IPS-NIHi7 (cell line): ENCODE data around the gene ABCC10.
"Not testable (repeated sequence)": the region's sequence is repeated elsewhere in the genome, so short reads cannot be mapped to it uniquely, and the experiment has no call there.

Experiments used
- DNase-seq: peaks from one replicate; pipeline ENCODE4 v3.0.0; 2012; ENCODE audit warnings: mixed read lengths; ENCODE audit errors: extremely low spot score

Gene ABCC10

GRCh38 chr6:43412541-43412940 lies 14.8 kb upstream of the ABCC10 start:
- no peak for DNase-seq

DNA sequence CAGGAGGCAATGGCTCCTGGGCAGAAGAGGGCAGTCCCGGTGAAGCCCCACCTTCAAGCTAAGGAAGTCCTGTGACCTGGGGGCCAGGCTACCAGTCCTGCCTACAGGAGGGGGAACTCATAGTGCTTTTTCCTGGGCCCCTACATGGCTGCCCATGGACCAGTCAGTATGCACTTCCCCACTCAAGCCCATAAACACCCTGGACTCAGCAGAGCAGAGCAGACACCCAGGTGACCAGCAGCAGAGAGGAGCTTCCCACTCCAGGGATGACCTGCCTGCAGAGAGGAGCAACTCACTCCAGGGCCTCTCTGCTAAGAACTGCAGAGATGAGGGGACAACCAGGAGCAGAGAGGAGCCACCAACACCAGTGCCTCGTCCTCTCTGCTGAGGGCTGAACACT lies 14.3 kb upstream of the ABCC10 start:
- DNase-seq = no peak

GRCh38 chr6:43415275-43415674 lies 12.1 kb upstream of the ABCC10 start:
- DNase-seq = not testable (repeated sequence)

DNA sequence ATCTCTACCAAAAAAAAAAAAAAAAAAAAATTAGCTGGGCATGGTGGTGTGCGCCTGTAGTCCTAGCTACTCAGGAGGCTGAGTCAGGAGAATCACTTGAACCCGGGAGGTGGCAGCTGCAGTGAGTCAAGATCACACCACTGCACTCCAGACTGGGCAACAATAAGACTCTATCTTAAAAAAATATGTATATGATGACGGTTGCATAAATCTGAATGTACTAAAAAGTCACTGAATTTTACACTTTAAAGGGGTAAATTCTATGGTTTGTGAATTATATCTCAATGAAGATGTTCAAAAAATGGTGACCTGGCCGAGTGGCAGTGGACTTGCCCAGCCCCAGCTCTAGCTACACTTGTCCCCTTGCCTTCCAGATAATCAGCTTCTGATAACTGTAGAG lies 10.4 kb upstream of the ABCC10 start:
- no peak for DNase-seq

- no peak for DNase-seq
Observed at GRCh38 chr6:43420012-43420709, 7.2 kb upstream of the ABCC10 start.

- DNase-seq = no peak
Observed at GRCh38 chr6:43421831-43422230, 5.5 kb upstream of the ABCC10 start.

DNA sequence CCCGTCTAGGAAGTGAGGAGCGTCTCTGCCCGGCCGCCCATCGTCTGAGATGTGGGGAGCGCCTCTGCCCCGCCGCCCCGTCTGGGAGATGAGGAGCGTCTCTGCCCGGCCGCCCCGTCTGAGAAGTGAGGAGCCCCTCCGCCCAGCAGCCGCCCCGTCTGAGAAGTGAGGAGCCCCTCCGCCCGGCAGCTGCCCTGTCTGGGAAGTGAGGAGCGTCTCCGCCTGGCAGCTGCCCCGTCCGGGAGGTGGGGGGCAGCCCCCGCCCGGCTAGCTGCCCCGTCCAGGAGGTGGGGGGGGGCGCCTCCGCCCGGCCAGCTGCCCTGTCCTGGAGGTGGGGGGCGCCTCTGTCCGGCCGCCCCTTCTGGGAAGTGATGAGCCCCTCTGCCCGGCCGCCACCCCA lies 2.3 kb upstream of the ABCC10 start:
- DNase-seq = not testable (repeated sequence)

DNA sequence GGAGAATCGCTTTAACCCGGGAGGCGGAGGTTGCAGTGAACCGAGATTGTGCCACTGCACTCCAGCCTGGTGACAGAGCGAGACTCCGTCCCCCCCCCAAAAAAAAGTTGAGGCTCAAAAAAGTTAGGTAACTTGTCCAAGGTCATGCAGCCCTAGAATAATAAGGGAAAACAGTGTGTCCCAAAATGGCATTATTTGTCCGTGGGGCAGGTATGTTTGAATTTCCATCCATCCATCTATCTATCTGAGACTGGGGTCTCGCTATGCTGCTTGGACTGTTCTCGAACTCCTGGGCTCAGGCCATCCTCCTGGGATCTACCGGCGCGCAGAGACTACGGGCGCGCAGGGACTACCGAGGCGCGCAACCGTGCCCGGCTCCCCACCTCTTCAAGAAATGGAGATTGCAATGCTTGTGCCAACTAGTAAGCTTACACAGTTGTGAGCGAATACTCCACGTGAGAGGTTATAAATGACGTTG lies 374 bp upstream of the ABCC10 start:
- DNase-seq = no peak

DNA sequence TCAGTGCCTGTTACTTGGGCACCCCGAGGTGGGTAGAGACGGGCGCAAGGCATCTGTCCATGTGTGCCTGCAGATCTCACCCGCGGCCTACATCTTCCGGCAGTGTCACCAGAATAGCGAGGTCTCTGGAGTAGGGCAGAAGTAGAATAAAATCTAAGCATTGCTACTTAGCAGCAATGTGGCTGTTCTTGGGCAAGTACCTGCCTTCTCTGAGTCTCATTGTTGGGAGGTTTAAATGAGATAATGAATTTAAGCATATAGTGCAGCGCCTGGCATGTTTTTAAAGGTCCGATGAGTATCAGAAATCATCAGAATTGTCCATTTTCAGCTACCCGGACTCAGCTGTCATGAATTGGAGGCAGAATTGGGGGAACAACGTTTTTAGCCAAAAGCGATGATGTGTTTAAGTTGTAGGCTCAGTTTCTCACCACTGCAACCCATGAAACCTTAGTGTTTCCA lies 800 bp downstream of the ABCC10 start:
- no peak for DNase-seq

DNA sequence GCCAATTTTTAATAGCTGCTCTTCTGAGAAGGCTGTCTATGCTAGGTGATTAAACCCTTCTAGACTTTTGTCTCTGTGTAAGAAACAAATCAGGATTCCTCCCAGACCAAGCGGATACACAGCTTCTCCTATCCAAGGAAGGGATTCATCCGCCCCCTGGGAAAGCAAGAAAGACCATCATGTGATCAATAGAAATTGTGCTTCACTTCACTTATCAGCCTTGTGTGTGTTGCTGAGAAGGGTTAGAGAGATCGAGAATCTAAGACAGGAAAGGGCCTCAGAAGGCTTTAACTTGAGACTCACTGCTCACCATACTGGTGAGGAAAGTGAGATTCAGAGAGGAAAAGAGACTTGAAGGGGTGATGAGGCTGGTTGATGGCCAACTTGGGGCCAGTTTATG lies 1.5 kb downstream of the ABCC10 start:
- no peak for DNase-seq

DNA sequence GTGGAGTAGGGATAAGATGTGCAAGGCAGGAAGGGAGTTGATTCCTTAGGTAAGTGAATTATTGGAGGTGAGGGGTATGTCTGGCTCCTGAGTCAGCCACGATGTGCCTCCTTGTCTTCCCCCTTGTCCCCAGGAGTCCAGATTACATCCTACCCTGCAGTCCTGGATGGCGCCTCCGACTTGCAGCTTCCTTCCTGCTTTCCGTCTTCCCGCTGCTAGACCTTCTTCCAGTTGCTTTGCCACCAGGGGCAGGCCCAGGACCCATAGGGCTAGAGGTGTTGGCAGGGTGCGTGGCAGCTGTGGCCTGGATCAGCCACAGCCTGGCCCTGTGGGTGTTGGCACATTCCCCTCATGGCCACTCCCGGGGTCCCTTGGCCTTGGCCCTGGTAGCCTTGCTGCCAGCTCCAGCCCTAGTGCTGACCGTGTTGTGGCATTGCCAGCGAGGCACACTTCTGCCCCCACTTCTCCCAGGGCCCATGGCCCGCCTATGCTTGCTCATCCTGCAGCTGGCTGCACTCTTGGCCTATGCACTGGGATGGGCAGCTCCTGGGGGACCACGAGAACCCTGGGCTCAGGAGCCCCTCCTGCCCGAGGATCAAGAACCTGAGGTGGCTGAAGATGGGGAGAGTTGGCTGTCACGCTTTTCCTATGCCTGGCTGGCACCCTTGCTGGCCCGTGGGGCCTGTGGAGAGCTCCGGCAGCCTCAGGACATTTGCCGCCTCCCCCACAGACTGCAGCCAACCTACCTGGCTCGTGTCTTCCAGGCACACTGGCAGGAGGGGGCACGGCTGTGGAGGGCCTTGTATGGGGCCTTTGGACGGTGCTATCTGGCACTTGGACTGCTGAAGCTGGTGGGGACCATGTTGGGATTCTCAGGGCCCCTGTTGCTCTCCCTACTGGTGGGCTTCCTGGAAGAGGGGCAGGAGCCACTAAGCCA lies 4.9 kb downstream of the ABCC10 start:
- no peak for DNase-seq

DNA sequence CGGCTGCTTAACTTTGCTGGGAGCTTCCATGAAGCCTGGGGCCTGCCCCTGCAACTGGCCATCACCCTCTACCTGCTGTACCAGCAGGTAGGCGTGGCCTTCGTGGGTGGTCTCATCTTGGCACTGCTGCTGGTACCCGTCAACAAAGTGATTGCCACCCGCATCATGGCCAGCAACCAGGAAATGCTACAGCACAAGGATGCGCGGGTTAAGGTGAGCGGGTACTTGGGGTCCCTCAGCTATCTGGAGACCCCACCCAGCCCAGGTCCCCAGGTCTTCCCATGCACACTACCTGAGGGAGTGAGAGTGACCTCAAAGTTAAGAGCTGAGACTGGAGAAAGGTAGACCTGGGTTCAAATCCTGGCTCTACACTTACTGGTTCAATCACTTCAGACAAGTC lies 5.8 kb downstream of the ABCC10 start:
- DNase-seq = no peak

DNA sequence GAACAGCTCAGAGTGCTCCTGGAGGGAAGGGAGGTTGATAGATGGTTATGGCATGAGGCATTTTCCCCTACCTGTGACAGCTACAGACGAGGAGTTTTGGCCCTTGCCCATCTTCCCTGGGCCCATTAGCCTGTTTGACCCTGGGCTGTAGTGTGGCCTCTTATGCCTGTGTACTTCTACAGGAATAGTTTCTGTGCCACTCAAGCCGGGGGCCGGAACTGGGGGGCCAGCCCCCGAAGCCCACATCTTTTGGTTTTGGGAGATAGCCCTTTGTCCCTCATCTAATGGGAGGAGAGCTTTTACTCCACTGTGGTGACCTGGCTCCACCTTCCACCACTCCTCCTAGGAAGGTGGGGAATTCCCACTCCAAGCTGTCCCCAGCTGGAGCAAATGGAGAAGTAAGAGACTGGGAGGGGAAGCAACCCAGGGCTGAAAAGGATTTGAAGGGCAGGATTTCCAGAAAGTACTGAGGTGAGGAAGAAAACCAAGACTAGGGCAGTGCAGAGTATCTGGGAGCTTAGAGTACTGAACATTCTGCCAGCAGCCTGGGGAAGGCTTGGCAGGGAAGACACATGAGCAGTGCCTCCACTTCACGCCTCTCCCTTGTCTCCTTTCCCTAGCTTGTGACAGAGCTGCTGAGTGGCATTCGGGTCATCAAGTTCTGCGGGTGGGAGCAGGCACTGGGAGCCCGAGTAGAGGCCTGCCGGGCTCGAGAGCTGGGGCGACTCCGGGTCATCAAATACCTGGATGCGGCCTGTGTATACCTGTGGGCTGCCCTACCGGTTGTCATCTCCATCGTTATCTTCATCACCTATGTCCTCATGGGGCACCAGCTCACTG lies 6.9 kb downstream of the ABCC10 start:
- DNase-seq = no peak

GRCh38 chr6:43434943-43435342 lies 7.6 kb downstream of the ABCC10 start:
- no peak for DNase-seq

- DNase-seq = no peak
Observed at GRCh38 chr6:43435682-43436437, 8.5 kb downstream of the ABCC10 start.

- DNase-seq = no peak
Observed at GRCh38 chr6:43436577-43437282, 9.4 kb downstream of the ABCC10 start.

DNA sequence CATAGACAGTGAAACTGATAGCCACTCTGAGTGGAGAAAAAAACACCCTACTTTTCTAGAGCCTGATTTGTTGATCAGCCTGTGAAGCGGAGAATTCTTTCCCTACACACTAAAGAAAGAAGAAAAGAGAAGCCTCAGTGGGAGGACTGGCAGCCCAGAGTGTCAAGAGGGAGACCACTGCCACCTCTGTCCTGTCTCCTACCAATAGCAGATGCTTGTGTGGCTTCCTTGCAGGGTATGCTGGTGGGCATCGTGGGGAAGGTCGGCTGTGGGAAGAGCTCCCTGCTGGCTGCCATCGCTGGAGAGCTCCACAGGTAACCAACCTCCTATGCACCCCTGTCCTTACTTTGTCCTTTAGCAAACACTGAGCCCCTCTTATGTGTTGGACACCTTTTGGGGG lies 10.4 kb downstream of the ABCC10 start:
- DNase-seq = no peak

- no peak for DNase-seq
Observed at GRCh38 chr6:43442935-43443334, 15.6 kb downstream of the ABCC10 start.

DNA sequence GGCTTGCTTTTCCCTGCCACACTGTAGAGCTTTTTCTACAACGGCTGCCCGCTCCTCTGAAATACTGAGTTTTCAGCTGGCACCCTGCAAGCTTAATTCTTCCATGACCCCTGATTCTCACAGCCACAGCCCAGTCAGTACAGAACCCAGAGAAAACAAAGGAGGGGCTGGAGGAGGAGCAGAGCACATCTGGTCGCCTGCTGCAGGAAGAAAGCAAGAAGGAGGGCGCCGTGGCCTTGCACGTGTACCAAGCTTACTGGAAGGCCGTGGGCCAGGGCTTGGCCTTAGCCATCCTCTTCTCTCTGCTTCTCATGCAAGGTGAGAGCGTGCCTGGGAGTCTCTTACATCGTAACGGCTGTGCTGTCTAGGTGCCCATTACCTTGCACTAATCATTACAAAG lies 16.7 kb downstream of the ABCC10 start:
- no peak for DNase-seq

GRCh38 chr6:43444582-43444981 lies 17.2 kb downstream of the ABCC10 start:
- no peak for DNase-seq

DNA sequence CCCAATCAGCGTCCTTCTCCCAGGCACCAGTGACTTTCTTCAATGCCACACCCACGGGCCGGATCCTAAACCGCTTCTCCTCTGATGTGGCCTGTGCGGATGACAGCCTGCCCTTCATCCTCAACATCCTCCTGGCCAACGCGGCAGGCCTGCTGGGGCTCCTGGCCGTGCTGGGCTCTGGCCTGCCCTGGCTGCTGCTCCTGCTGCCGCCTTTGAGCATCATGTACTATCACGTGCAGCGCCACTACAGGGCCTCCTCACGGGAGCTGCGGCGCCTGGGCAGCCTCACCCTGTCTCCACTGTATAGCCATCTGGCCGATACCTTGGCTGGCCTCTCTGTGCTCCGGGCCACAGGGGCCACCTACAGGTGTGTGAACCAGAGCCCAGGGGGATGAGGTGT lies 18.2 kb downstream of the ABCC10 start:
- DNase-seq = no peak
